Uterine smooth muscle cell (primary cell): ENCODE results near the gene HNRNPA3. TPM values are rescaled to one million over a fixed set of nuclear protein-coding genes. Genes with fewer than 3 reads are reported as not detected.

Source experiments
- total RNA-seq: library from RNA; depleted of rRNA; stranded (reverse); fragments of >200 nt; gene quantifications from 2 replicates; pipeline ENCODE4 v1.2.3, GENCODE V29; 2014

Gene HNRNPA3
- total RNA-seq, result 42.7 and 56.3 TPM in 2 replicates

GRCh38 chr2:177212106-177212890 is at the start of gene HNRNPA3:
TSS of gene HNRNPA3 (plus strand) at chr2:177212794. CDS start at chr2:177212800, 6 bp downstream.

GRCh38 chr2:177264693-177265587 is 52.3 kb downstream of the HNRNPA3 start, which contains the start of gene NFE2L2:
TSS of gene NFE2L2 (minus strand) at chr2:177264727. CDS start at chr2:177264576, 151 bp downstream.

Other genes starting within 250 kb of the HNRNPA3 start
- 56.9 and 81.7 TPM in 2 replicates for gene NFE2L2, start 51.9 kb downstream of the HNRNPA3 start, total RNA-seq
- gene AGPS, start 180.0 kb downstream of the HNRNPA3 start, total RNA-seq, result 32.3 and 44.1 TPM in 2 replicates